ENCODE results near the gene FGF4.

FGF4 gene, protein sequence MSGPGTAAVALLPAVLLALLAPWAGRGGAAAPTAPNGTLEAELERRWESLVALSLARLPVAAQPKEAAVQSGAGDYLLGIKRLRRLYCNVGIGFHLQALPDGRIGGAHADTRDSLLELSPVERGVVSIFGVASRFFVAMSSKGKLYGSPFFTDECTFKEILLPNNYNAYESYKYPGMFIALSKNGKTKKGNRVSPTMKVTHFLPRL

DNA sequence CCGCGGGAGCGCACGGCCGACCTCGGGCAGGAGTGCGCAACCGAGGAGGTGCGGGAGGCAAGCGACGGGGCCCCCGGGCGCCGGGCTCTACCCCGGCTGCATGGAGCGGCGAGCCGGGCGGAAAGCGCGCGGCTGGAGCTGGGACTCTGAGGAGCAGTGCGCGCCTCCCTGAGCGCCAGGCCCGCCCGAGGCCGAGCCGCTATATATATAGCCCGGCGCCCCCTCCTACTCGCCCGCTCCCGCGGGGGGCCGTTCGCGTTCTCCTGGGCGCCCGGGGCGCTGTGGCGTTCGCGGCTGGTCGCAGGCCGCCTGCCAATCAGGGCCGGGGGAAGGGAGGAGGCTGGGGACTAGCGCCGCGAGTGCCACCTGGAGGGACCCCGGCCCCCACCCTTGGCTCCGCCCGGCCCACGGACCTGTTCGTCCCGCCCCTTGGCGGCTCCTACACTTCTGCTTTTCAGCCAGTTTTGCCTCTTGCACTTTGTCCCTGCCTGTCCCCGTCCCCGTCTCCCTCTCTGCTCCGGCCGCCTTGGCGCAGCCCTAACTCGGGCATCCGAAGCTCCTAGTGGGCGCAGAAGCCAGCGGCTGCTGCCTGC, at the start of gene FGF4:
TSS of gene FGF4 (minus strand) at position 179 of the 593 bp plus-strand sequence. CDS start 257 bp downstream, outside the sequence.
- no peak for DNase-seq

GRCh38 chr11:69823641-69824265, 48.6 kb upstream of the FGF4 start:
- no peak for DNase-seq

DNA sequence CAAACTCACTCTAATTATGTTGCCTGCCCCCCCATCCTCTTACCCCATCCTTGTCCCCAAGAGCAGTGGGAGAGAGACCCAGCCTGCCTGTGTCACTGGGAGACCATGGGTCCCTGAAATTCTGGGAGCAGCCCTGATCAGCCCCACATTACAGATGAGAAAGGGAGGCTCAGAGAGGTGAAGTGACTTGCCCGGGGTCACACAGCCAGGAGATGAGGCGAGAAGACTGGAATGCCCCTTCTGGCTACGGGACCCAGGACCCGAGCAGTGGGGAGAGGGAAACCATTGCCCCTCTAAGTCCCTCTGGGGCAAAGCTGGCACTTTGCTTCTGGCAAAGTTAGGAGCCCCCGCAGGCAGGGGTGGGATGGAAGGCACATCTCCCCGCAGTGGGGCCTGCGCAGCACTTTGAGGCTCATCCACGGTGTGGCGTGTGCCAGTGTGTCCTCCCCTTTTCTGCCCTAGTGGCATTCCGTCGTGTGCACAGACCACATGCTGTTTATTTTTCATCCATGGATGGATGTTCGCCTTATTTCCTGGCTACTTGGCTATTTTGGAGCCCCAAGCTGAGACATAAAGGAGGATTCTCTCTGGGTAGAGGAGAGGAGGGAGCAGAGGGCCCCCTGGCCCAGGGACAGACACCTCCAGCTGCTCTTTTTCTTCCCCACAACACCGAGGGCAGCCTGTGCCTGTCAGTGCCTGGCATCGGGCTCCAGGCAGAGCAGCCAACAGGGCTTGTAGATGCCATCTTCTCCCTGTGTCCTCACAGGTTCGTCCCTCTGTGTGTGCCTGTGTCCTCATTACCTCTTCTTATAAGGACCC, 47.7 kb upstream of the FGF4 start:
- no peak for DNase-seq

GRCh38 chr11:69821511-69822040, 46.4 kb upstream of the FGF4 start:
- DNase-seq: no peak

- no peak for DNase-seq
Measured at GRCh38 chr11:69820441-69820840, 45.3 kb upstream of the FGF4 start.

DNA sequence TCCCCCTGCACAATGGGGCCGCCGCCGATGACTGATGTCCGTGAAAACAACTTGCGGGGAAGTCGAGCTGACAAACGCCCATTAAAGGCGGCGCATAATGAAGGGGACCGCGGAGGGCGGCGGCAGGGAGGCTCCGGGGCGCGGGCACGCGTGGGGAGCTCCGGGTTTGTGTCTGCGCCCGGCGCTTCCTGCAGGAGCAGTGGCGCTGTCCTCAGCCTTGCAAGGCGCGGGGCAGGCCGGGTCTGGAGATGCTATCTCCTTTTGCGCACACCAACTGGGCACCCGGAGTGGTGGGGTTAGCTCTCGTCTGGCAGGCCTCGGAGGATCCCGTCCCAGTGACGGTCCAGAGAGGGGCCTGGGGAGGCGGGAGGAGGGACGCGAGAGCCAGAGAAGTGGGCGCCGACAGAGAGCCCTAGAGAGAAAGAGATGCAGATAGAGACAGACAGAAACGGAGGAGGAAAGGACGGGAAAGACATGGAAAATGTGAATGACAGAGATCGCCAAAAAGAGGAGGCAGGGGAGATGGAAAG, 44.5 kb upstream of the FGF4 start:
- no peak for DNase-seq

GRCh38 chr11:69818603-69819441, 43.7 kb upstream of the FGF4 start, which contains the start of gene FGF3:
Gene FGF3 (minus strand): TSS chr11:69819416. CDS start chr11:69818933, 483 bp downstream.
- no peak for DNase-seq

DNA sequence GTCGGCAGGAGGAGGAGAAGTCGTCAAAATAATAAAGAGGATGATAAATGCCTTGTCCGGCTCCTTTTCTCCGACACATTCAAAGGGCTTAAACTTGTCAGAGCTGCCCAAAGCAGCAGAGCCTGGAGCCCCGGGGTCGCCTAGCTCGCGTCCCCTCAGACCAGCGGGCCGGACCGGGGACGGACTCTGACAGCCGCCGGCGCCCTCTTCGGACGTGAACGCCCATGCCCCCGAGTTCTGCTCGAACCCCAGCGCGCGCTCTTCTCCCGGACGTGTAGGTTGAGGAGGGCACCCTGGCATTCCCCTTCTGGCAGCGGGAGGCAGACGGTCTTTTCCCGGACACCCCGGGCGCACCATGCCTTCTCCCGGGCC, 43.1 kb upstream of the FGF4 start:
- no peak for DNase-seq

- DNase-seq: no peak
Measured at GRCh38 chr11:69817265-69818230, 42.4 kb upstream of the FGF4 start.

DNA sequence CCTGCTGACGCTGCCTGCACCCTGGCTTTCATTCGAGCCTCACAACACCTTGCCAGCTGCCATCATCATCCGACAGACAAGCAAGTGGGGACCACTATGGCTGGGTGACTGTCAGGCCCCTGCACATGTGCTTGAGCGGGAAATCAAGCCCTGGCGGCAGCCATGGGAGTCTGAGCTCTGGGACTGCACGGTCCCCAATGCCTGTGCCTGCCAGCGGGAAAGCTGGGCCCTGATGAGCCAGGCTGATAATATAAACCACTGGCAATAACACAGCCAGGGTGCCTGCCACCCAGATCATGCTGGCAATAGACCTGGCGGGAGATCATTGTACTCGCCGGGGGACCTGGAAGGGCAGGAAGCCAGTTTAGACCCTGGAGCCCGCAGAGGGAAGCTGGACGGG, 41.5 kb upstream of the FGF4 start:
- DNase-seq: no peak

DNA sequence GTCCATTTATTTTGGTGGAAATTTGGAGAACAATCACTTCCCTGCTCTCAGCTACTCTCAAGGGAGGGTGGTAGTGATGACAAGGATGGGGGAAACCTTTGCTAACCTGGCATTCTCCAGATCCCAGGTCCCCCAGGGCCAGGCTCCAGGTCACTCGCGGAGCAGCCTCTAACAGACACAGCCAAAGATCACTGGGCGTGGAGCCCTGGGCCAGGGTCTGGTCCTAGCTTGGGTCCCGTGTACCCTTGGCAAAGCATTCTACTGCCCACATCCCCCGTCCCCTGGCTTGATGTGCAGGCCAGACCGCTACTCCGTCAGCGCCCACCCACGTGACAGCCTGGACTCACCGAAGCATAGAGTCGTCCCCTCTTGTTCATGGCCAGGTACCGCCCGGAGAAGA, 40.8 kb upstream of the FGF4 start:
- DNase-seq: no peak

- no peak for DNase-seq
Measured at GRCh38 chr11:69814902-69815301, 39.8 kb upstream of the FGF4 start.

DNA sequence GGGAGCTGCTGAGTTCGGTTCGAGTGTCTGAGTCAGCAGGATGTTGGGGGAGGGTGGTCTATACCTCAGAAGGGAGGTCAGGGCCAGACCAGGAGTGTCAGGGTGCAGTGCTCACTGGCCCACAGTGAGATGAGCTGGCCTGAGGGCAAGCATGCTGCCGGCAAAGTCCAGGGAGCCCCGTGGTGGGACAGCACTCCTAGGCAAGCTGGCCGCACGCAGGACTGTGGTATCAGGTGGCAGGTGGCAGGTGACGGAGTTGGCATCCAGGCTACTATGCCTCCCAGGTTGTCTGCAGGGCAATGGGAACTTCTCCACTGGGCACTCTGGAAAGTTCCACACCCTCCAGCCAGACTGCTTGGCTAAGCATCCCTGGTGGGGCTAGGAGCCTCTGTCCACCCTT, 39.3 kb upstream of the FGF4 start:
- no peak for DNase-seq

- no peak for DNase-seq
Measured at GRCh38 chr11:69813839-69814238, 38.7 kb upstream of the FGF4 start.

DNA sequence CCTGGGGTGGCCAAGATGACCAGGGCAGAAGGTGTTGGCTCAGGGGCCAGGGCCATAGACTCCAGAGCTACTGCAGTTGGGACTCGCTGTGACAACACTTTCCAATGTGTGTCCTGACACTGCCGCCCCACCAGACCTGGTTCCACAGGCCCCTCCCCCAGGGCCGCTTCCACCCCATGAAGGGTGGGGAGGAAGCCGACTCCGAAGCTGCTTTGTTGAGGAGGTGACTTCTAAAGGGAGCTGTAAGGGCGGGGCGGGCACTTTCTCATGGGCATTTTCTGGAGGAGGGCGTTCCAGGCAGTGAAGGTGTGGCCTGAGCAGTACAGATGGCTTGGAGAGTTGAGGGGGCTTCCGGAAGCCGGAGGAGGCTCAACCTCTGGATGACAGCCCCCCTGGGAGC, 37.8 kb upstream of the FGF4 start:
- no peak for DNase-seq

DNA sequence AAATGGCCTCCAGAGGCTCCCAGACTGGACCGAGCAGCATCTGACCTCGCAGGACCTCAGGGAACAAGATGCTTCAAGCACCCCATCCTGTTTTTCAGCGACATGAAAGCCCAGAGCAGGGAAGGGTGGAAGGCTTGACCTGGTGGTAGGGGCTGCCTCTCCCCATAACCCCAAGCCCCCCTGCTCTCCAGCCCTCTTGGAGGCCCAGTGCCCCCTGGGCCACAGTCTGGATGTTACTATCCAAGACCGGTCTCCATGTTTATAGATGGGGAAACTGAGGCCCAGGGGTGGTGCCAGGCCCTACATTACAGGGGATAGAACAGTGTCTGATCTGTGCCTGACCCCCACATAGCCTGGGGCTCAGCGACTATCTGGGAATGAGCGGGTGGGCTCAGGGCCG, 37.1 kb upstream of the FGF4 start:
- DNase-seq: no peak

- no peak for DNase-seq
Measured at GRCh38 chr11:69811431-69811830, 36.3 kb upstream of the FGF4 start.

DNA sequence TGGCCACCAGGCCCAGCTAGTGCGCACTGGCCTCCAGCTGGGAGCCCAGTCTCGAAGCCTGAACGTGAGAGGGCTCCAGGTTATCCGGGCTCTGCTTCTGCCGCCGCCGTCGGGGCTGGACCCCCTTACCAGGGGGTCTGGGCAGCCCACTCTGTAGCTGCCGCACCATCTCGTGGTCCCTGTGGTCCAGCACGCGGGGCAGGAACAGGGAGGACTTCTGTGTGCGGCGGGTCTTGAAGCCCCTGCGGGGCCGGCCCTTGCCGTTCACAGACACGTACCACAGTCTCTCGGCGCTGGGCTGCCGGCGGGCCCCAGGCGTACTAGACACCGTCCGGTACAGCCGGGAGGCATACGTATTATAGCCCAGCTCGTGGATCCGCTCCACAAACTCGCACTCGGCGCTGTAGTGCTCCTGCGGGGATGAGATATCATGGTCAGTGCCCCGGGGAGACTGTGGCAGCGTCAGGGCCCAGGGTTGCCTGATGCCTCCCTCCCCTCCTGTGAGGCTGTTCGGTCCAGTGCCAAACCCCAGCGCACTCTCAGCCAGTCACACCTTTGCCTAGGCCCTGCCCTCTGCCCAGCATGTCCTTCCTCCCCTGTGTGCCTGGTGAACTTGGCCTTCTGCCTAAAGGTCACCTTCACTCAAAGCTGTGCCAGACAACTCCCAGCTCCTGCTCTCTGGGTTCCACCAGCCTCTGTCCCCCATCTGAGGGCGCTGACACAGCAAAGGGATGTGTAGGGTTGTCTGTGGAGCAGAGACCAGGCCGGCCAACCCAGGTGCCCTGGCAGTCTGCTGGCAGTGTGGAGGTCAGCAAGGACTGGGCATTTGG, 35.4 kb upstream of the FGF4 start:
- DNase-seq: no peak

- no peak for DNase-seq
Measured at GRCh38 chr11:69808667-69809086, 33.5 kb upstream of the FGF4 start.

Data from NCI-H2107 (cell line).